Measurements from ENCODE around the gene DDX31. TPM values are rescaled to one million over a fixed set of nuclear protein-coding genes. Genes with fewer than 3 reads are reported as not detected.

The DDX31 gene
- total RNA-seq, 2 experiments from 2014 or later: 28.3 to 28.8 TPM

GRCh38 chr9:132614324-132614723 lies 55.5 kb downstream of the DDX31 start:
- no peak overlapping the region for H3K4me3 ChIP-seq (ENCODE audit: low read depth, low read length, poor library complexity, severe bottlenecking)
- POLR2A ChIA-PET: interaction anchor here (0.8 kb wide), 1 partner anchor 74 kb away, joined by 3 read pairs; no protein-coding TSS in a partner anchor
- no peaks in the 10 kb centered on the region for H4K20me1 ChIP-seq (ENCODE audit: insufficient read depth, low read length)
- H2AFZ ChIP-seq (ENCODE audit: low read length): no peak overlapping the region
- intact Hi-C loops (cut with micrococcal nuclease; ENCODE audit: unreplicated experiment): no loop called here
- H3K9me3 ChIP-seq (ENCODE audit: low read length): no peaks in the 10 kb centered on the region
- no peaks in the 10 kb centered on the region for H3K9me2 ChIP-seq (ENCODE audit: insufficient read depth, low read length)
- no TSS peak for BruUV-seq (replicated peaks)
- H3K36me3 ChIP-seq (ENCODE audit: insufficient read depth, low read length): peaks cover 96% of the 10 kb centered on the region
- DNase-seq (ENCODE audit: low spot score): no peak
- TF ChIP-seq EZH2phosphoT487 (IDR thresholded peaks at IDR 0.05; ENCODE audit: borderline replicate concordance, low read depth, low read length) (no peak), CTCF (conservative IDR thresholded peaks at IDR 0.05; ENCODE audit: low read length) (no peak)
- H3K4me1 ChIP-seq (ENCODE audit: insufficient read depth, low read length, poor library complexity, severe bottlenecking): no peaks in the 10 kb centered on the region
- no peak overlapping the region for H3K27ac ChIP-seq (ENCODE audit: low read depth, low read length, poor library complexity, severe bottlenecking)
- no peaks in the 10 kb centered on the region for H3K79me2 ChIP-seq (ENCODE audit: insufficient read depth, low read depth, low read length)
- CTCF ChIA-PET (ENCODE audit: unreplicated experiment): no interaction called here
- H3K4me2 ChIP-seq (ENCODE audit: low read length): no peak overlapping the region

GRCh38 chr9:132610661-132611060 lies 59.1 kb downstream of the DDX31 start:
- peaks cover 90% of the 10 kb centered on the region for H3K36me3 ChIP-seq (ENCODE audit: insufficient read depth, low read length)

More at GRCh38 chr9:132610661-132611060, 59.1 kb downstream of the DDX31 start:
- Histone ChIP-seq H3K79me2 (ENCODE audit: insufficient read depth, low read depth, low read length) (no peaks in the 10 kb centered on the region), H3K9me3 (ENCODE audit: low read length) (no peaks in the 10 kb centered on the region), H3K4me2 (ENCODE audit: low read length) (no peak overlapping the region), H3K27ac (ENCODE audit: low read depth, low read length, poor library complexity, severe bottlenecking) (no peak overlapping the region), H3K9me2 (ENCODE audit: insufficient read depth, low read length) (no peaks in the 10 kb centered on the region), H2AFZ (ENCODE audit: low read length) (no peak overlapping the region), H3K4me1 (ENCODE audit: insufficient read depth, low read length, poor library complexity, severe bottlenecking) (no peaks in the 10 kb centered on the region), H3K4me3 (ENCODE audit: low read depth, low read length, poor library complexity, severe bottlenecking) (no peak overlapping the region), H4K20me1 (ENCODE audit: insufficient read depth, low read length) (no peaks in the 10 kb centered on the region)
- CTCF ChIA-PET (ENCODE audit: unreplicated experiment): no interaction called here
- BruUV-seq (replicated peaks): no TSS peak
- intact Hi-C loops (cut with micrococcal nuclease; ENCODE audit: unreplicated experiment): no loop called here
- no peak for DNase-seq (ENCODE audit: low spot score)
- POLR2A ChIA-PET: no interaction called here
- TF ChIP-seq EZH2phosphoT487 (IDR thresholded peaks at IDR 0.05; ENCODE audit: borderline replicate concordance, low read depth, low read length) (no peak), CTCF (conservative IDR thresholded peaks at IDR 0.05; ENCODE audit: low read length) (no peak)
